Measurements from ENCODE around the gene HHIPL2. TPM values are rescaled to one million over a fixed set of nuclear protein-coding genes. Genes with fewer than 3 reads are reported as not detected.

The HHIPL2 gene
- total RNA-seq, 2 experiments from 2014 or later, result not detected

DNA sequence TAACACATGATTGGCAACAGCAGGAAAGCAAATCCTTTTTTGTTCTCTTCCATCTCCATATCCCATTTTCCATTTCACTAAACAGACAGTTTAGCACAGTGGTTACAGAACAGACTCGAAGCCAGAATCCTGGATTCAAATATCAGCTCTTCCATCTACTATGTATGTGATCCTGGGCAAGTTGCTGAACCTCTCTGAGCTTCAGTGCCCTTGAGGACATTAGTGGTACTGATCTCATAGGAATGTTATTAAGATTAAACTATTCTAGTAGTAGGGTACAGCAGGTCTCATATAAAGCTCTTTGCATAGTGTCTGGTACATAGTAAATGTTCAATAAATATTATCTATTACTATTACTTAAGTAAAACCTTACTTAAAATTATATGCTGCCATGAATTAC, 13.8 kb upstream of the HHIPL2 start:
- no peak overlapping the region for H3K4me3 Mint-ChIP-seq
- no peaks in the 10 kb centered on the region for H3K27me3 Mint-ChIP-seq
- ChIA-PET POLR2A (no interaction called here), CTCF (interaction anchor here (1.2 to 1.6 kb wide), 2 partner anchors 18 to 73 kb away, joined by 5 to 6 read pairs; no protein-coding TSS in a partner anchor)
- H3K36me3 Mint-ChIP-seq, result peaks cover 29% of the 10 kb centered on the region
- no peak for DNase-seq
- H3K9me3 Mint-ChIP-seq, result no peaks in the 10 kb centered on the region
- intact Hi-C loops (cut with micrococcal nuclease), result no loop called here
- no peak overlapping the region for H3K27ac Mint-ChIP-seq
- no peaks in the 10 kb centered on the region for H3K4me1 Mint-ChIP-seq (ENCODE audit: low read depth)

DNA sequence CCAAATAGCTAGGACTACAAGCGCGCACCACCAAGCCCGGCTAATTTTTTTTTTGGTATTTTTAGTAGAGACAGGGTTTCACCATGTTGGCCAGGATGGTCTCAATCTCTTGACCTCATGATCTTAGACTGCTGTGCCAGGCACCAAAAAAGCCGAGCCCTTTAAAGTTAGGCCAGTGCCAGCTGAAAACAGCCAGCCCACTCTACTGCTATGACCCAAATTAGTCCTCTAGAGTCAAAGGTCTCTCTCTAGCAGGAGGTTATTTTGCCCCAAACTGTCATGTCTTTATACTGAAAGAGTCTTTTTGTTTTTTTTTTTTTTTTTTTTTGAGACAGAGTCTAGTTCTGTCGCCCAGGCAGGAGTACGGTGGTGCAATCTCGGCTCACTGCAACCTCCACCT, 9.7 kb upstream of the HHIPL2 start:
- H3K9me3 Mint-ChIP-seq, result no peaks in the 10 kb centered on the region
- H3K27me3 Mint-ChIP-seq, result no peaks in the 10 kb centered on the region
- CTCF ChIA-PET, result interaction anchor here (0.7 kb wide), 1 partner anchor 76 kb away, joined by 3 read pairs; no protein-coding TSS in a partner anchor
- intact Hi-C loops (cut with micrococcal nuclease), result no loop called here
- H3K4me1 Mint-ChIP-seq (ENCODE audit: low read depth), result no peaks in the 10 kb centered on the region
- no peak overlapping the region for H3K4me3 Mint-ChIP-seq
- DNase-seq, result no peak
- peaks cover 21% of the 10 kb centered on the region for H3K36me3 Mint-ChIP-seq
- POLR2A ChIA-PET, result no interaction called here
- H3K27ac Mint-ChIP-seq, result no peak overlapping the region

DNA sequence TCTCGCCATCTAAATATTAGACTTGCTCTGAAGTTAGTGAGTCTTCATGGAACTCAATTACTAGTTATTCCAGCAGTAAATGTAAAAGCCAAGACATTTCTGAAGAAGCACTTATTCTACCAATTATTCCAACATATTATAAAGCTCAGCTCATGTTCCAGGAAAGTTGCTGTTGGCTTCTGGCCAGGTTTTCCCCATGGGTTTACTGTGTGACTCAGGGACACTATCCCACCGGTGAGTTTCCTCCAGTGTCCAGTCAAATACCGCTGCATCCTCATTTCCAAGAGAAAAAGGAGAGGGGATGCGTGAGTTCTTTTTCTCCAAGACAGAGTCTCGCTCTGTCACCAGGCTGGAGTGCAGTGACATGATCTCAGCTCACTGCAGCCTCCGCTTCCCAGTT, 9.2 kb upstream of the HHIPL2 start:
- DNase-seq, result no peak
- Mint-ChIP-seq H3K36me3 (peaks cover 19% of the 10 kb centered on the region), H3K4me3 (no peak overlapping the region), H3K27me3 (no peaks in the 10 kb centered on the region), H3K9me3 (no peaks in the 10 kb centered on the region), H3K27ac (no peak overlapping the region), H3K4me1 (ENCODE audit: low read depth) (no peaks in the 10 kb centered on the region)
- CTCF ChIA-PET, result interaction anchor here (1.2 kb wide), 1 partner anchor 93 kb away, joined by 3 read pairs; no protein-coding TSS in a partner anchor
- intact Hi-C loops (cut with micrococcal nuclease), result no loop called here
- POLR2A ChIA-PET, result interaction anchor here (0.6 to 1.4 kb wide), 2 partner anchors 87 to 478 kb away, joined by 3 read pairs; no protein-coding TSS in a partner anchor

DNA sequence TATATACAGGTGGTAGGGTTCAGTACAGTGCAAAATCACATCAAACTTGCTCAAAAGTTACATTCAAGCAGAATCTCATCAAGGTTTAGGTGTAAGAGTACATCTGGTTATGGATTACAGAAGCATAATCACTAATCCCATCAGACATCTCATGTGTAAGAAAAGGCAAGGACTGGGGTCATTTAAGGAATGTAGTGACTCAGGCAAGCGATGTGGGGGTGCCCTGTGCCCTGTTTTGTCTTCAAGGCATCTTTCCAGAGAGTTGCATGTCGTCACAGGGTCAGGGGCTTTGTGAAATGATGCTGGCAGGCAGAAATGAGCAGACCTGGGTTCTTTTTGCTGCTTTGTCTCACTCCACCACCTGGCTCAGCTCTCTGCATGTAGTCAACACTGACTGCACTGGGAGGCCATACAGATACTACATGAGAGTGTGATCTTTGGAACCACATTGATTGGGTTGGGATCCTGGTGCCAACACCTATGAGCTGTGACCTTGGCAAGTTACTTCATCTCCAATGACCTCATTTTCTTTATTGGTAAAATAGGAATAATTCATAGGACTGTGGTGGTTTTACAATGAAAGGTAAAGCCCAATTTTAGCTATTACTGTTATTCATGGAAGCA, 8.2 kb upstream of the HHIPL2 start:
- POLR2A ChIA-PET, result interaction anchor here (1.4 kb wide), 1 partner anchor 88 kb away, joined by 3 read pairs; no protein-coding TSS in a partner anchor
- H3K36me3 Mint-ChIP-seq, result peaks cover 16% of the 10 kb centered on the region
- no peaks in the 10 kb centered on the region for H3K4me1 Mint-ChIP-seq (ENCODE audit: low read depth)
- no peaks in the 10 kb centered on the region for H3K27me3 Mint-ChIP-seq
- DNase-seq, result no peak
- intact Hi-C loops (cut with micrococcal nuclease), result no loop called here
- H3K9me3 Mint-ChIP-seq, result no peaks in the 10 kb centered on the region
- no peak overlapping the region for H3K4me3 Mint-ChIP-seq
- H3K27ac Mint-ChIP-seq, result no peak overlapping the region
- CTCF ChIA-PET, result interaction anchor here (1.2 kb wide), 1 partner anchor 92 kb away, joined by 3 read pairs; no protein-coding TSS in a partner anchor

DNA sequence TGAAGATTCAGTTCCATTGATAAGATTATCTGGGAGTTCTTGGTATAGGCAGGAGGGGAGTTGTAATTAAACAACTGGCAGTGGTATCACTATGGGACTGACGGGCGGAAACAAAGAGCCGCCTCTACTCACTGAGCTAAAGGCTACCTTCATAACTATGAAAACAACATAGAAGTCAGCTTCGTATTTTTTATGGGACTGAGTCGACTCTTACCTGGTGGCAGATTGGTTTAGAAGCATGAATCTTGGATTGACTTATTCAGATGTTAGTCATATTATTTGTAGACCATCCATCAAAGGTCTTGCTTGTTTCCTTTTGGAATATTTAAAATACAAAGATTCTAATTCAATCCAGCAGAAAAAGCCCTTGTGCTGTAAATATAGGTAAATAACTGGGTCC, 6.3 kb upstream of the HHIPL2 start:
- no peak overlapping the region for H3K4me3 Mint-ChIP-seq
- intact Hi-C loops (cut with micrococcal nuclease), result no loop called here
- H3K27ac Mint-ChIP-seq, result no peak overlapping the region
- no peaks in the 10 kb centered on the region for H3K9me3 Mint-ChIP-seq
- H3K36me3 Mint-ChIP-seq, result peaks cover 5% of the 10 kb centered on the region
- H3K4me1 Mint-ChIP-seq (ENCODE audit: low read depth), result no peaks in the 10 kb centered on the region
- ChIA-PET POLR2A (no interaction called here), CTCF (interaction anchor here (1.0 kb wide), 1 partner anchor 80 kb away, joined by 3 read pairs; no protein-coding TSS in a partner anchor)
- no peak for DNase-seq
- no peaks in the 10 kb centered on the region for H3K27me3 Mint-ChIP-seq

DNA sequence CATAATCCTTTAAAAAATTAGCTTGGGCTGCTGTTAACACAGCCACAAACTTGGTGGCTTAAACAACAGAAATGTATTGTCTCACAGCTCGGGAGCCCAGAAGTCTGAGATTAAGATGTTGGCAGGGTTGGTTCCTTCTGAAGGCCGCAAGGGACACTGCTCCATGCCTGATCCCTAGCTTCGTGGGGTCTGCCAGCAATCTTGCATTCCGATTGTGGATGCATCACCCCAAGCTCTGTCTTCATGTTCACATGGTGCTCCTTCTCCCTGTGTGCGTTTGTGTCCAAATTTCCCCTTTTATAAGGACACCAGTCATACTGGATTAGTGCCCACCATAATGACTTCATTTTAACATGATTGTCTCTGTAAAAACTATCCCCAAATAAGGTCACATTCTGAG, 5.0 kb upstream of the HHIPL2 start:
- intact Hi-C loops (cut with micrococcal nuclease), result no loop called here
- H3K27me3 Mint-ChIP-seq, result no peaks in the 10 kb centered on the region
- no peaks in the 10 kb centered on the region for H3K9me3 Mint-ChIP-seq
- ChIA-PET CTCF (no interaction called here), POLR2A (interaction anchor here (0.6 kb wide), 1 partner anchor 64 kb away, joined by 3 read pairs; no protein-coding TSS in a partner anchor)
- no peaks in the 10 kb centered on the region for H3K4me1 Mint-ChIP-seq (ENCODE audit: low read depth)
- H3K27ac Mint-ChIP-seq, result no peak overlapping the region
- peaks cover 5% of the 10 kb centered on the region for H3K36me3 Mint-ChIP-seq
- DNase-seq, result no peak
- no peak overlapping the region for H3K4me3 Mint-ChIP-seq

DNA sequence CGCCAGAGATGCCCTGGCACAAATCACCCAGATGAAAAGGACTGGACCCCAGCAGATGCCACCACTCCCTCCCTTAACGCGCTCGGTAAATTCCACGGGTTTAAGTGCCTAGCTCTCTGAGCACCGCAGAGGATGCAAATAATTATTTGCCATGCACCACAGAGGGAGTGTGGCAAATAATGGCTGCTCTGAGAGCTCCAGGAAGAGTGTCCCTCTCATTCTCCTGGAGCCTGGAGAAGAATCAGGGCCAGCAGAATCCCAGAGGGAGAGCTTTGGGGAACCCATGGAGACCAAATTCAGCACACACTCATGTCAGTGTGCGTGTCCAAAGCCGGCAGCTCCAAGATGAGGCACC, 667 bp downstream of the HHIPL2 start:
- H3K4me1 Mint-ChIP-seq (ENCODE audit: low read depth), result no peaks in the 10 kb centered on the region
- ChIA-PET CTCF (no interaction called here), POLR2A (no interaction called here)
- H3K27me3 Mint-ChIP-seq, result peaks cover 17% of the 10 kb centered on the region
- DNase-seq, result no peak
- H3K27ac Mint-ChIP-seq, result no peak overlapping the region
- intact Hi-C loops (cut with micrococcal nuclease), result no loop called here
- no peaks in the 10 kb centered on the region for H3K36me3 Mint-ChIP-seq
- H3K9me3 Mint-ChIP-seq, result no peaks in the 10 kb centered on the region
- H3K4me3 Mint-ChIP-seq, result no peak overlapping the region

DNA sequence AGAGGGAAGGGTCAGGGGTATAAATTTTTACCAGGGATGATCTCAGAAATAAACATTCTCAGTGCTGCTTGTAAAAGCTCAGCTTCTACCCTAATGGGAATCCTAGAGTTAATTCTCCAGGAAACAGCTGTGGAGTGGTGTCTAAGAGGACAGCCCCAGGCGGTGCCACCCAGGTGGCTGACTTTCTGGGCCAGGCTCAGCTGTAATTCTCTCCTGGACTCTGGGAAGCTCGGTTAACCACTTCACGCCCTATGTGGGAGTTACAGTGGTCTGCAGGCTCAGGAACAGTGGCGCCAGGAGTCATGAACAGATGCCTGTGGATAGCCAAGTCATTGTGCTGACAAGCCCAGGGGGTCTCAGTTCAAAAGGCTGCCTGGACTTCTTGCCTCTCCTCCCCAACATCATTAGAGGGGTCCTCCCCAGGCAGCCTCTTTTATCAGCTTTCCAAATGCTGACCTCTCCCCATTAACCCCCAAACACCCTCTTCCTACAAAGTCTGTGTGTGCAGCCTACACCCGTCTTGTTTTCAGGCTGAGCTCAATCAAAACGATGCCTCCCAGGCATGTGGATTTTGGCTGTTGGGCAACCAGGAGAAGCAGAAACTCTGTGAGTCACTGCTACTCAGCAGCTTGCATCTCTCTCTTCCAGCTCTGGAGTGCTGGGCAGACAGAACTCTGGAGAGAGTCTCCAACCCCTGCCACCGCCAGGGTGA, 1.2 kb downstream of the HHIPL2 start:
- ChIA-PET CTCF (no interaction called here), POLR2A (no interaction called here)
- no peak overlapping the region for H3K4me3 Mint-ChIP-seq
- H3K4me1 Mint-ChIP-seq (ENCODE audit: low read depth), result no peaks in the 10 kb centered on the region
- no peaks in the 10 kb centered on the region for H3K9me3 Mint-ChIP-seq
- peaks cover 17% of the 10 kb centered on the region for H3K27me3 Mint-ChIP-seq
- H3K36me3 Mint-ChIP-seq, result no peaks in the 10 kb centered on the region
- no peak overlapping the region for H3K27ac Mint-ChIP-seq
- no peak for DNase-seq
- intact Hi-C loops (cut with micrococcal nuclease), result no loop called here

DNA sequence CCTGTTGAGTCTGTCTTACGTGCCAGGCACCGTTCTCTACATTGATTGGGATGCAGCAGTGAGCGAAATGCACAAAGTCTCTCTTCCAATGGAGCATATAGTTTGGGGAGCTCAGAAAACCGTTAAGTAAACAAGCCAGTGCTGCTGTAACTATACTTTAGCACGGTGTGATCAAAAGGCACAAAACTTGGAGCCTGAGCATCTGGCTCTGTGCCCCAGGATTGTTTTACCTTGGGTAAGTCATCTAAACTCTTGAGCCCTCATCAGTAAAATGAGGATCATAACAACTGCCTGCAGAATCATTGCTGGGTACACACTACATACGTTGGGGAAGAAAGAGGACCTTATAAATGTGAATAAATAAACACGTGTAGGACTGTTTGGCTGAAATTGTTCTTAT, 1.8 kb downstream of the HHIPL2 start:
- CTCF ChIA-PET, result no interaction called here
- no peak for DNase-seq
- no peaks in the 10 kb centered on the region for H3K4me1 Mint-ChIP-seq (ENCODE audit: low read depth)
- no peaks in the 10 kb centered on the region for H3K36me3 Mint-ChIP-seq
- peaks cover 17% of the 10 kb centered on the region for H3K27me3 Mint-ChIP-seq
- intact Hi-C loops (cut with micrococcal nuclease), result no loop called here
- H3K9me3 Mint-ChIP-seq, result no peaks in the 10 kb centered on the region
- POLR2A ChIA-PET, result no interaction called here
- H3K27ac Mint-ChIP-seq, result no peak overlapping the region
- no peak overlapping the region for H3K4me3 Mint-ChIP-seq

DNA sequence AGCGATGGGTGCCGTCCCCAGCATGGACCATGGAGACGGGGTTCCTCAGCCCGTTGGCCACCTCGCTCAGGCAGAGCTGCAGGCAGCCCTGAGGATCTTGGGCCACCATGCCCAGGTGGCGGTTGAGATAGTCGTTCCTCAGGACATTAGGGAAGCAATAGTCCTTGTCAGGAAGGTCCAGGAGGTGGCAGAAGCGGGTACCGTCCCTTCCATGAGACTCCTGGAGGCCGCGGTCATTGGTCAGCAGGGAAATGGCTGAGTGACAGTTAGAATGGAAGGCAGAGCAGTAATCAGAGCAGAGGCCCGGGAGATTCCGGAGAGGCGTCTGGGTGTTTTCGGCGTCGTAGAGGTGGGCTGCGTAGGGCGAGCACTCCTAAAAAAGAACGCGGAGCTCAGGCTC, 4.1 kb downstream of the HHIPL2 start:
- Mint-ChIP-seq H3K9me3 (no peaks in the 10 kb centered on the region), H3K36me3 (no peaks in the 10 kb centered on the region), H3K27ac (no peak overlapping the region), H3K27me3 (peaks cover 17% of the 10 kb centered on the region), H3K4me1 (ENCODE audit: low read depth) (no peaks in the 10 kb centered on the region), H3K4me3 (no peak overlapping the region)
- no peak for DNase-seq
- POLR2A ChIA-PET, result no interaction called here
- intact Hi-C loops (cut with micrococcal nuclease), result no loop called here
- CTCF ChIA-PET, result no interaction called here

DNA sequence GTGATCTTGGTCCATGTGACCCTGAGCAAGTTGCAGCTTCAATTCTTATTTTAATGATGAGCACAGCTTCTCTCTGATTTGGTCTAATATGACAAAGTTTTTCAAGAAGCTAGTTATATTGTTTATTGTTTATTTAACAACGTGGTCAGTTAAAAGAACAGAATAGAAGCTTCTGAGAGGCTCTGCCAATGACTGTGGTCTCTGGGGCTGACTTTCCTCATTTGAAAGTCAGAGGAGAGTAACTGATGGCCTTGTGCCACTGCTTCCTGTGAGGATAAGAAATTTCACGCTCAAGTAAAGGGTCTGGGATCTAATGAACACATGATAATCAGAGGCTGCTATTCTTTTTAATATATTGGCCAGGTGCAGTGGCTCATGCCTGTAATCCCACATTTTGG, 7.3 kb downstream of the HHIPL2 start:
- H3K36me3 Mint-ChIP-seq, result no peaks in the 10 kb centered on the region
- no peak overlapping the region for H3K4me3 Mint-ChIP-seq
- peaks cover 10% of the 10 kb centered on the region for H3K27me3 Mint-ChIP-seq
- DNase-seq, result no peak
- no peak overlapping the region for H3K27ac Mint-ChIP-seq
- no peaks in the 10 kb centered on the region for H3K4me1 Mint-ChIP-seq (ENCODE audit: low read depth)
- intact Hi-C loops (cut with micrococcal nuclease), result no loop called here
- no peaks in the 10 kb centered on the region for H3K9me3 Mint-ChIP-seq
- POLR2A ChIA-PET, result no interaction called here
- CTCF ChIA-PET, result interaction anchor here (1.0 to 1.4 kb wide), 2 partner anchors 15 to 19 kb away, joined by 3 read pairs; no protein-coding TSS in a partner anchor

DNA sequence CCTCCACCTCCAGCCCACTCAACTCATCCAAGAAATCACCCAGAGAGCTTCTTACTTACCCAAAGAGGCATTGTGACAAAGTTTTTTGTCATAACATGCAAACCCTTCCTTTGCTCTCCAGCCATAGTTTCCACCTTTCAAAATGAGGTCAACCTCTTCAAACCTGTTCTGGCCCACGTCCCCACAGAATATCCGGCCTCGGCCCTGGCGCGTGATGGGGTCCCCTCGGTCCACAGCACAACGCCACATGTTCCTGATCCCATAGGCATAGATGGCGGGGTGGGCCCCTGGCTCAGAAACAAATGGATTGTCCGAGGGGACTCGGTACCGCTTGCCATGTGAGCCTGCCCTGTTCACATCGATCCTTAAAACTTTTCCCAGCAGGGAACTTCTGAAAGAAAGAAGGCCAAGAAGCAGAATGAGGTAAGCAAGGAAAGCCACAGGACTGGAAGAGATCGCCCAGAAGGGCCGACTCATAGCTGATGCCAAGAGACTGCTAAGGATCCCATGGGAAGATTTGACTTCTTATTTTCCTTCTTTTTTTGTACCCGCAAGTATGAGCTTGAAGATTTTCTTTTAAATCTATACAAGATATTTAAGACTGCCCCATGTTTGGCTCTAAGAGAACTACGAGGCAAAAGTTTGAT, 7.8 kb downstream of the HHIPL2 start:
- no peak for DNase-seq
- H3K4me3 Mint-ChIP-seq, result no peak overlapping the region
- H3K27ac Mint-ChIP-seq, result no peak overlapping the region
- peaks cover 10% of the 10 kb centered on the region for H3K27me3 Mint-ChIP-seq
- H3K36me3 Mint-ChIP-seq, result no peaks in the 10 kb centered on the region
- intact Hi-C loops (cut with micrococcal nuclease), result no loop called here
- no peaks in the 10 kb centered on the region for H3K9me3 Mint-ChIP-seq
- ChIA-PET POLR2A (no interaction called here), CTCF (interaction anchor here (1.4 kb wide), 1 partner anchor 20 kb away, joined by 3 read pairs; no protein-coding TSS in a partner anchor)
- H3K4me1 Mint-ChIP-seq (ENCODE audit: low read depth), result no peaks in the 10 kb centered on the region
